Dendritic cell treated with granulocyte-macrophage colony-stimulating factor and Interleukin-4, amounts not matched to agents 40 ng/mL and 50 ng/mL, for 4 days (primary cell): Measurements from ENCODE around the gene CERK.

ENCODE experiments used
- H3K27ac Mint-ChIP-seq: one replicate; pipeline ENCODE4 v1.8.0; 2022; ENCODE audit warnings: mild to moderate bottlenecking, mixed read lengths
- H3K27me3 Mint-ChIP-seq: one replicate; pipeline ENCODE4 v1.8.0; 2022; ENCODE audit warnings: mild to moderate bottlenecking, mixed read lengths
- H3K36me3 Mint-ChIP-seq: one replicate; pipeline ENCODE4 v1.8.0; 2022; ENCODE audit warnings: low read depth, mixed read lengths
- H3K4me1 Mint-ChIP-seq: one replicate; pipeline ENCODE4 v1.8.0; 2022; ENCODE audit warnings: low read depth, mixed read lengths
- H3K4me3 Mint-ChIP-seq: one replicate; pipeline ENCODE4 v1.8.0; 2022; ENCODE audit warnings: mild to moderate bottlenecking, moderate library complexity, mixed read lengths
- H3K9me3 Mint-ChIP-seq: one replicate; pipeline ENCODE4 v1.8.0; 2022; ENCODE audit warnings: mixed read lengths
- intact Hi-C: fragments of 100-400 bp; cut with micrococcal nuclease; formaldehyde crosslinking; loops from one replicate; pipeline ENCODE4 v1.15.0; 2022

The CERK gene

DNA sequence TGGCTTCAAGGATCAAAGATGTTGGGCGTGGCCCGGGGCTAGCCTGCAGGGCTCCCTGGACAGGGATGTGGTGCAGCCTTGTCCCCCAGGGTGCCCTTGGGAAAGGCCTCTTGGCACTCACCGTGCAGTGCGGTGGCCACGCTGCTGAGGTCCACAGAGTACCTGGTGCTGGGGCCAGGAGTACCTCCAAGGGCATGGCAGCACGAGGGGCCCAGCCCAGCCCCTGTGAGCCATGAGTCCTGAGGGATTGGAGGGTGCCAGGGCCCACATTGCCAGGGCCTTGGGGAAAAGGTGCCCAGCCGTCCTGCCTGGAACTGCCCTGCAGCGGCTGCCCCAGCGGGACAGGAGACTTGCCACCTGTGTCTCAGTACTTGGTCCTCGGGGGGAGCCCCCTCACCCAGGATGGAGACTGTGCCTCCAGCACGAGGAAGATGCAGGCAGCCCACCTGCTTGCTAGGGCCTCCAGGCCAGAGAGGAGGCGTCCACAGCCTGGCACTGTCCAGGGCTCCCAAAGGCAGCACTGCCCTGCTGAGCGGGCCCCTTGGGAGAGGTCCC, 73.7 kb downstream of the CERK start:
- Mint-ChIP-seq H3K36me3 (peaks cover 100% of the 10 kb centered on the region), H3K4me1 (peaks cover 5% of the 10 kb centered on the region), H3K27ac (no peak overlapping the region), H3K9me3 (no peaks in the 10 kb centered on the region), H3K4me3 (no peak overlapping the region), H3K27me3 (no peaks in the 10 kb centered on the region)
- intact Hi-C loops, result no loop called here

DNA sequence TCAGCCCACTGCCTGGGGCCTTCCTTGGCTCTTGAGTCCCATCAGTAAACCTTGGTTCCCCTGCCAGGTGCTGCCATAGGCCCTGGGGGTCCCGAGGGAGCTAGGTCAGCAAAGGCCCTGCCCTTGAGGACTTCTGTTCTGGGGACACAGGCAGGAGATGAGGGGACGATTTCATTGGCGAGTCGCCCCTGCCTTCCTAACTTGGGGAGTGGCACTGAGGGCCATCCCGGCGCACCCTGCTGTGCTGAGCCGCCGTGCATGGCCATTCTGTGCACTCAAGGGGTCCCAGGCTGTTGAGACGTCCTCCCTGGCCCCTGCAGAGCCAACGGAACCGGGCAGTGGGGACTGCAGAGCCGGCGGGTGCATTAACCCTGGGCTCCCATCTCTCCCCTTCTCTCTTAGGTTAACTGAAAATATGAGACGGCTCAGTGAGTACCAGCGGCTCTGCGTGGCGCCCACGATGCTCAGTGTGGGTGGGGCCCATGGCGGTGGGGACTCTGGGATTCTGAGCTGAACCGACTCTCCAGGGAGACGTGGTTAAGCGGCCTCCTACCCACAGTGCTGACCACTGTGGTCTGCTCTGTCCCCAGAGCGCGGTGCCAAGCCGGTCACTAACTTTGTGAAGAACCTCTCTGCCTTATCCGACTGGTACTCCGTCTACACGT, 74.5 kb downstream of the CERK start:
- Mint-ChIP-seq H3K4me3 (no peak overlapping the region), H3K27ac (no peak overlapping the region), H3K4me1 (peaks cover 5% of the 10 kb centered on the region), H3K27me3 (no peaks in the 10 kb centered on the region), H3K36me3 (peaks cover 100% of the 10 kb centered on the region), H3K9me3 (no peaks in the 10 kb centered on the region)
- intact Hi-C loops, result no loop called here

- no peaks in the 10 kb centered on the region for H3K9me3 Mint-ChIP-seq
- H3K36me3 Mint-ChIP-seq, result peaks cover 100% of the 10 kb centered on the region
- intact Hi-C loops, result no loop called here
- peaks cover 5% of the 10 kb centered on the region for H3K4me1 Mint-ChIP-seq
- no peak overlapping the region for H3K4me3 Mint-ChIP-seq
- H3K27me3 Mint-ChIP-seq, result no peaks in the 10 kb centered on the region
- no peak overlapping the region for H3K27ac Mint-ChIP-seq
Measured at GRCh38 chr22:46663001-46663400, 75.1 kb downstream of the CERK start.

DNA sequence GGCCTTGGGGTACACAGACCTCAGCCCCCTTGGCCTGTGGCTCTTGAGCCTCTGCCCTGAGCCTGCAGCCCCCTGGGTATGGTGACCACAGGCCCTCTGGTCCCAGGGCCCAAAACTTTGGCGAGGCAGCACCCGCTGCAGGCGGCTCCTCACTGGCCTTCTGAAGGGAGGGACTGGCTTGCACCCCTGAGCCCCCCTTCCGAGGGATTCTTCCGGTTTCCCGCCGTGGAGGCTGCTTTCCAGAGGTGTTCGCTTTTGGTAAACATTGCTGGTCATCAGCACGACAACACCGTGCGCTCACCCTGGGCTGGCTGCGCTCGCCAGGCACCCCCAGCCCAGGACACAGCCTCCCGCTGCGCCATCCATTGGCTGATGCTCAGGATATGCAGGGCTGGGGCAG, 75.8 kb downstream of the CERK start:
- H3K9me3 Mint-ChIP-seq, result no peaks in the 10 kb centered on the region
- intact Hi-C loops, result no loop called here
- H3K4me3 Mint-ChIP-seq, result no peak overlapping the region
- H3K36me3 Mint-ChIP-seq, result peaks cover 100% of the 10 kb centered on the region
- no peak overlapping the region for H3K27ac Mint-ChIP-seq
- H3K27me3 Mint-ChIP-seq, result no peaks in the 10 kb centered on the region
- peaks cover 9% of the 10 kb centered on the region for H3K4me1 Mint-ChIP-seq

GRCh38 chr22:46661221-46661851, 76.7 kb downstream of the CERK start:
- H3K4me3 Mint-ChIP-seq, result no peak overlapping the region
- H3K27me3 Mint-ChIP-seq, result no peaks in the 10 kb centered on the region
- peak overlapping the region; percentile 16 for H3K27ac Mint-ChIP-seq
- H3K4me1 Mint-ChIP-seq, result peaks cover 17% of the 10 kb centered on the region
- H3K36me3 Mint-ChIP-seq, result peaks cover 100% of the 10 kb centered on the region
- intact Hi-C loops, result no loop called here
- no peaks in the 10 kb centered on the region for H3K9me3 Mint-ChIP-seq

GRCh38 chr22:46660604-46661201, 77.3 kb downstream of the CERK start:
- no peaks in the 10 kb centered on the region for H3K27me3 Mint-ChIP-seq

GRCh38 chr22:46659791-46660186, 78.3 kb downstream of the CERK start:
- no peaks in the 10 kb centered on the region for H3K27me3 Mint-ChIP-seq
- H3K9me3 Mint-ChIP-seq, result no peaks in the 10 kb centered on the region
- peaks cover 20% of the 10 kb centered on the region for H3K4me1 Mint-ChIP-seq
- intact Hi-C loops, result no loop called here
- H3K27ac Mint-ChIP-seq, result no peak overlapping the region
- H3K36me3 Mint-ChIP-seq, result peaks cover 97% of the 10 kb centered on the region
- no peak overlapping the region for H3K4me3 Mint-ChIP-seq

More at GRCh38 chr22:46660604-46661201, 77.3 kb downstream of the CERK start:
- peaks cover 17% of the 10 kb centered on the region for H3K4me1 Mint-ChIP-seq
- no peak overlapping the region for H3K4me3 Mint-ChIP-seq
- H3K36me3 Mint-ChIP-seq, result peaks cover 100% of the 10 kb centered on the region
- H3K27ac Mint-ChIP-seq, result peak overlapping the region; percentile 16
- H3K9me3 Mint-ChIP-seq, result no peaks in the 10 kb centered on the region
- intact Hi-C loops, result no loop called here

GRCh38 chr22:46659059-46659790, 78.8 kb downstream of the CERK start:
- no peaks in the 10 kb centered on the region for H3K27me3 Mint-ChIP-seq
- peaks cover 24% of the 10 kb centered on the region for H3K4me1 Mint-ChIP-seq
- intact Hi-C loops, result no loop called here
- H3K27ac Mint-ChIP-seq, result no peak overlapping the region
- no peaks in the 10 kb centered on the region for H3K9me3 Mint-ChIP-seq
- H3K4me3 Mint-ChIP-seq, result no peak overlapping the region
- peaks cover 97% of the 10 kb centered on the region for H3K36me3 Mint-ChIP-seq

GRCh38 chr22:46657996-46658947, 79.8 kb downstream of the CERK start:
- Mint-ChIP-seq H3K9me3 (no peaks in the 10 kb centered on the region), H3K4me3 (no peak overlapping the region), H3K36me3 (peaks cover 95% of the 10 kb centered on the region), H3K27ac (no peak overlapping the region), H3K4me1 (peaks cover 27% of the 10 kb centered on the region), H3K27me3 (no peaks in the 10 kb centered on the region)
- intact Hi-C loops, result no loop called here

DNA sequence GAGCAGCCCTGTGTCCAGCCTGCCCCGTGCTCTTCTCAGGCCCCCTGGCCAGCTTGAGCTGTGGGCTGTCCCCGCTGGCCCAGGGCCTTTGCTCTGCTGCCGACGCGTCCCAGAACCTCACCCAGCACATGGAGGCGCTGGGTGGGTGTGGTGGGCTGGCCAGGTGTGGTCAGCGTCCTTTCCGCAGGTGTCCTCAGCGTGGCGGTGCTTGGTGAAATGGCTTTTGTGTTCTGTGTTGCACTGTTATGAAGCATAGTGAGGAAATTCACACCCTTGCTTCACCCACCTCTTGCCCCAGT, 80.4 kb downstream of the CERK start:
- H3K9me3 Mint-ChIP-seq, result no peaks in the 10 kb centered on the region
- intact Hi-C loops, result no loop called here
- H3K36me3 Mint-ChIP-seq, result peaks cover 95% of the 10 kb centered on the region
- H3K4me3 Mint-ChIP-seq, result no peak overlapping the region
- H3K27ac Mint-ChIP-seq, result no peak overlapping the region
- H3K27me3 Mint-ChIP-seq, result no peaks in the 10 kb centered on the region
- peaks cover 34% of the 10 kb centered on the region for H3K4me1 Mint-ChIP-seq

DNA sequence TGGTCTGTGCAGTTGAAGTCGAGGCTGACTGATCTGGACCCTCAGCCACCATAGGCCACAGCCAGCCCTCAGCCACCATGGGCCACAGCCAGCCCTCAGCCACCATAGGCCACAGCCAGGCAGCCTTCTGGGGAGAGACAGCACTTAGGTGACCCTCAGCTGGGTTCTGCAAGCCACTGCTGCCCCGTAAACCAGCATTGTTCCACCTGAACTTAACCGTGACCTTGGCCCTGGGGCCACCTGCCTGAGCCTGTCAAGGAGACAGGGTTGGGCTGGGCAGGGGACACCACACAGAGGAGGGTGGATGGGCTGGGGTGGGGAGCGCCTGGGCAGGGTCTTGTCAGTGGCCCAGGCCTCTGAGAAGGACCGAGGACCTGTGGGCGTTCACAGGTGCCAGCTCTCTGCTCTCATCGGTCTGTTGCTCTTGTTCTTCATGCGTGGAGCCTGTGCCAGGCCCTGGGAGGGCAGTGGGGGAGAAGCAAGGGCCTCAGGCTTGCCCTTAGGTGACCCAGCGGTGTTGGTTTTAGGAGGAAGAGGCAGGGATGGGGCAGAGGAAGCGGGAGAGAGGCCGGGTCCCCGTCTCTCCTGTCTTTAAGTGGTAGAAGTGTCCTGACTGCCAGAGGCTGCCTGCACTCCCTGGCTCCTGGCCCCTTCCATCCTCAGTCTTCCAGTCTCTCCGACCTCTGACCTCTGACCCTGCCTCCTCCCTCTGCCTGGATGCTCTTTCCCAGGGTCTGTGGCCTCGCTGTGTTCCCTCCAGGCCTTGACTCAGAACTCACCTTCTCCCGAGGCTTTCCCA, 81.0 kb downstream of the CERK start:
- peaks cover 39% of the 10 kb centered on the region for H3K4me1 Mint-ChIP-seq

GRCh38 chr22:46655861-46656608, 82.0 kb downstream of the CERK start:
- Mint-ChIP-seq H3K36me3 (peaks cover 95% of the 10 kb centered on the region), H3K4me1 (peaks cover 49% of the 10 kb centered on the region), H3K27me3 (no peaks in the 10 kb centered on the region), H3K9me3 (no peaks in the 10 kb centered on the region), H3K4me3 (no peak overlapping the region), H3K27ac (no peak overlapping the region)
- intact Hi-C loops, result no loop called here

More for the DNA sequence above, 81.0 kb downstream of the CERK start:
- intact Hi-C loops, result no loop called here
- Mint-ChIP-seq H3K9me3 (no peaks in the 10 kb centered on the region), H3K36me3 (peaks cover 95% of the 10 kb centered on the region), H3K27ac (no peak overlapping the region), H3K4me3 (no peak overlapping the region), H3K27me3 (no peaks in the 10 kb centered on the region)
